ENCODE results near the gene MRPL24. TPM values are rescaled to one million over a fixed set of nuclear protein-coding genes. Genes with fewer than 3 reads are reported as not detected.
A peak's percentile ranks its signal among the peaks of the same experiment; 100 is the strongest.
"Not testable (repeated sequence)": the region's sequence is repeated elsewhere in the genome, so short reads cannot be mapped to it uniquely, and the experiment has no call there.

The MRPL24 gene
- total RNA-seq, 1 experiment from 2014 or later: 246 TPM

- Histone ChIP-seq H3K9me3 (no peaks in the 10 kb centered on the region), H3K4me3 (peak overlapping the region; percentile 88), H3K27me3 (no peaks in the 10 kb centered on the region), H3K36me3 (peaks cover 30% of the 10 kb centered on the region)
- no peak for DNase-seq
Observed at GRCh38 chr1:156766298-156767100, 25.6 kb upstream of the MRPL24 start.

GRCh38 chr1:156765666-156766065, 24.8 kb upstream of the MRPL24 start:
- Histone ChIP-seq H3K36me3 (peaks cover 21% of the 10 kb centered on the region), H3K9me3 (no peaks in the 10 kb centered on the region), H3K4me3 (no peak overlapping the region), H3K27me3 (no peaks in the 10 kb centered on the region)
- DNase-seq: no peak

- H3K27me3 ChIP-seq, DNase-seq, H3K9me3 ChIP-seq, H3K4me3 ChIP-seq: not testable (repeated sequence)
- H3K36me3 ChIP-seq: peaks cover 16% of the 10 kb centered on the region
Observed at GRCh38 chr1:156765136-156765535, 24.2 kb upstream of the MRPL24 start.

GRCh38 chr1:156760796-156761104, 19.9 kb upstream of the MRPL24 start:
- no peaks in the 10 kb centered on the region for H3K9me3 ChIP-seq
- H3K27me3 ChIP-seq: no peaks in the 10 kb centered on the region
- H3K36me3 ChIP-seq: no peaks in the 10 kb centered on the region
- no peak for DNase-seq
- no peak overlapping the region for H3K4me3 ChIP-seq

DNA sequence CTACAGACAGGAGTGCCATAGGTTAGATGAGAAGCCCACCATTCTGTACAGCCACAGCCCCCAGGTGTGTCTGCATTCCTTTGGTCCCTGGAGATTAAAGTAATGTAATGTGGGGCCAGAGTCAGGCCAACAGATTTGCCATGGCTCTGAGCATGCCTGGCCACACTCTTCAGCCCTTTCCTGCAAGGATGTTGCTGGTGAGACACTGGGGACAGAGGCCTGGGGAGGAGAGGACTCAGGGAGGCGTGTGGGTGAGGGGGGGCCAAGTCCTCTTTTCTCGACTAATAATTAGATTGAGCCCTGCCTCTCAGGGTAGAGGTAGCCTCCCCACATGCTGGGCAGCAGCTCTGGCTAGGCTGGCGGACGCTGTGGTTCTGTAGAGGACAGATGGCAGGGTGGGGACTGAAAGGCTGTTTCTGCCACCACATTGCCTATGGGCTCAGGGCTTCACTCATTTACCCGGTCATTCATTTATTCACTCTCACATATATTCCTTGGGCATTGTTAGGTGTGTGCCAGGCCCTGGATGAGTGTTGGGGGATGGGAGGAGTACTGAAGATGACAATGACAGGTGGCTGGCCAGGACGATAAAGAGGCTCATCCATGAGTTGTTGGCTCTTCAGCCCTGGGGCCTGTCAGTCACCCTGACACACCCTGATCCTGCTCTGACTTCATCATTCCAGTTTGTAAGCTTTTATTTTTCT, 19.4 kb upstream of the MRPL24 start:
- no peak for DNase-seq
- no peak overlapping the region for H3K4me3 ChIP-seq
- no peaks in the 10 kb centered on the region for H3K36me3 ChIP-seq
- H3K9me3 ChIP-seq: no peaks in the 10 kb centered on the region
- no peaks in the 10 kb centered on the region for H3K27me3 ChIP-seq

DNA sequence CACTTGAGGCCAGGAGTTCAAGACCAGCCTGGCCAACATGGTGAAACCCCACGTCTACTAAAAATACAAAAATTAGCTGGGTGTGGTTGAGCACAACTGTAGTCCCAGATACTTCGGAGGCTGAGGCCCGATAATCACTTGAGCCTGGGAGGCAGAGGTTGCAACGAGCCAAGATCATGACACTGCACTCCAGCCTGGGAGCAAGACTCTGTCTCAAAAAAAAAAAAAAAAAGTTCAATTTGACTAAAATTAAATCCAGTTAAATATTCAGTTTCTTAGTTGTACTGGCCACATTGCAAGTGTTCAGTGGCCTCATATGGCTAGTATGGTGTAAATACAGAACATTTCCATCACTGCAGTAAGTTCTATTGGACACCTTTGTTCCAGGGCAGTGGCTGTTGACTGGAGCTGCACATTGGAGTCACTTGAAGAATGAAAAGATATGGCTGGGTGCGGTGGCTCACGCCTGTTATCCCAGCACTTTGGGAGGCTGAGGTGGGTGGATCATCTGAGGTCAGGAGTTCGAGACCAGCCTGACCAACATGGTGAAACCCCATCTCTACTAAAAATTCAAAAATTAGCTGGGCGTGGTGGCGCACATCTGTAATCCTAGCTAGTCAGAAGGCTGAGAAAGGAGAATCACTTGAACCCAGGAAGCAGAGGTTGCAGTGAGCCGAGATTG, 16.8 kb upstream of the MRPL24 start:
- not testable (repeated sequence) for H3K9me3 ChIP-seq

DNA sequence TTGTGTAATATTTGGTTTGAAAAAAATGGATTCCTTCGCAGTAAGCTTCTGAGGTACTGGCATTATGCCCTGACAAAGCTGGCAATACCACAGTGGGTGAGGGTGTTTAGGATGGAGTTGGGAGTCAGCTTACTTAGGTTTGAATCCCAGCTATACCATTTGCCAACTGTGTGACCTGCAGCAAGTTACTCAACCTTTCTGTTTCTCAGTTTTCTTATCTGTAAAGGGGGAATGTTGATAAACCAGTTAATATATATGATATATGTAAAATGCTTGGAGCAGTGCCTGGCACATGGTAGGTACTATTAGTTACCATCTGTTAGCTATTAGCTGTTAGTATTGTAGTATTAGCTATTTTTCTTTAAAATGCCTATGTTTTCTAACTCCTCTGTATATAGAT, 15.5 kb upstream of the MRPL24 start:
- no peaks in the 10 kb centered on the region for H3K27me3 ChIP-seq
- no peaks in the 10 kb centered on the region for H3K36me3 ChIP-seq

More for the DNA sequence above, 16.8 kb upstream of the MRPL24 start:
- H3K36me3 ChIP-seq, H3K4me3 ChIP-seq, DNase-seq, H3K27me3 ChIP-seq: not testable (repeated sequence)

GRCh38 chr1:156755527-156755950, 14.7 kb upstream of the MRPL24 start:
- H3K9me3 ChIP-seq: no peaks in the 10 kb centered on the region
- peaks cover 5% of the 10 kb centered on the region for H3K36me3 ChIP-seq
- H3K27me3 ChIP-seq: no peaks in the 10 kb centered on the region
- H3K4me3 ChIP-seq: no peak overlapping the region
- no peak for DNase-seq

More for the DNA sequence above, 15.5 kb upstream of the MRPL24 start:
- Histone ChIP-seq H3K4me3 (no peak overlapping the region), H3K9me3 (no peaks in the 10 kb centered on the region)
- DNase-seq: no peak

GRCh38 chr1:156754219-156754618, 13.3 kb upstream of the MRPL24 start:
- peaks cover 18% of the 10 kb centered on the region for H3K36me3 ChIP-seq

GRCh38 chr1:156752843-156753482, 12.1 kb upstream of the MRPL24 start:
- Histone ChIP-seq H3K36me3 (peaks cover 31% of the 10 kb centered on the region), H3K27me3 (no peaks in the 10 kb centered on the region), H3K9me3 (no peaks in the 10 kb centered on the region), H3K4me3 (peak overlapping the region; percentile 89)
- DNase-seq: no peak

More at GRCh38 chr1:156754219-156754618, 13.3 kb upstream of the MRPL24 start:
- H3K9me3 ChIP-seq: no peaks in the 10 kb centered on the region
- DNase-seq: no peak
- H3K27me3 ChIP-seq: no peaks in the 10 kb centered on the region
- H3K4me3 ChIP-seq: no peak overlapping the region

- DNase-seq: peak; percentile 100
- Histone ChIP-seq H3K36me3 (peaks cover 39% of the 10 kb centered on the region), H3K4me3 (peak overlapping the region; percentile 89), H3K9me3 (no peaks in the 10 kb centered on the region), H3K27me3 (no peaks in the 10 kb centered on the region)
Observed at GRCh38 chr1:156751757-156752481, 11.0 kb upstream of the MRPL24 start.

GRCh38 chr1:156751451-156751756, 10.5 kb upstream of the MRPL24 start, which contains the start of gene HDGF:
HDGF (minus strand) TSS chr1:156751675; CDS start chr1:156751429, 246 bp downstream.
- Histone ChIP-seq H3K36me3 (peaks cover 43% of the 10 kb centered on the region), H3K9me3 (no peaks in the 10 kb centered on the region), H3K4me3 (peak within 1 kb of the TSS; percentile 89), H3K27me3 (no peaks in the 10 kb centered on the region)
- no peak for DNase-seq

GRCh38 chr1:156750711-156751450, 10.0 kb upstream of the MRPL24 start:
- peaks cover 49% of the 10 kb centered on the region for H3K36me3 ChIP-seq
- no peaks in the 10 kb centered on the region for H3K9me3 ChIP-seq
- H3K4me3 ChIP-seq: peak overlapping the region; percentile 89
- H3K27me3 ChIP-seq: no peaks in the 10 kb centered on the region
- peak; percentile 59 for DNase-seq

- Histone ChIP-seq H3K9me3 (no peaks in the 10 kb centered on the region), H3K27me3 (no peaks in the 10 kb centered on the region), H3K36me3 (peaks cover 55% of the 10 kb centered on the region), H3K4me3 (peak overlapping the region; percentile 89)
- DNase-seq: peak; percentile 87
Observed at GRCh38 chr1:156750191-156750672, 9.3 kb upstream of the MRPL24 start.

- peaks cover 62% of the 10 kb centered on the region for H3K36me3 ChIP-seq
- peak; percentile 74 for DNase-seq
- H3K4me3 ChIP-seq: peak overlapping the region; percentile 89
- no peaks in the 10 kb centered on the region for H3K9me3 ChIP-seq
- no peaks in the 10 kb centered on the region for H3K27me3 ChIP-seq
Observed at GRCh38 chr1:156749419-156750118, 8.7 kb upstream of the MRPL24 start.
